DND-41 (cell line): ENCODE measurements around the gene MPPE1.

Experiments used
- EZH2 ChIP-seq: IDR thresholded peaks from 3 replicates; pipeline ENCODE4 v1.6.1; 2012; ENCODE audit warnings: borderline replicate concordance, low read depth, mild to moderate bottlenecking, moderate library complexity, low read length, inconsistent platforms; ENCODE audit not compliant: severe bottlenecking
- TF ChIP-seq, protein P1 (sequence below): IDR thresholded peaks from 2 replicates; pipeline ENCODE4 v1.5.1; 2012; ENCODE audit warnings: borderline replicate concordance, low read length, moderate library complexity, mild to moderate bottlenecking; ENCODE audit not compliant: poor library complexity, severe bottlenecking; ENCODE audit errors: extremely low read depth

DNA sequence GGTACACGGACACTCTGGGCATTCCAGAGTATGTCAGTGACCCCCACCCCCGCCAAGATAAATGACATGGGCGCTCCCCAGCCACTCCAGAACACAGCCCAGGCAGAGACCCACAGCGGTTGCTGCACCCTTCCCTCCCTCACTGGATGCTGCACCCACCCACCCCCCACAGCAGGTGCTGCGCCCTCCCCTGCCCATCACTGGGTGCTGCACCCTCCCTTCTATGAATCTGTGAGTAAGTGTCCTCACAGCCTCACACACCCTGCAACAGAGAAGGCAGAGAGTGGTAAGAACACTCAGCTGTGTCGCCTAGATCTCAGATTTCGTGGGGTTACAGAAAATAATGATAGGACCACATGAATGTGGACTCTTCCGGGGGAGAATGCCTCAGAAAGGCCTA, 33.4 kb downstream of the MPPE1 start:
- TF ChIP-seq, protein P1, sequence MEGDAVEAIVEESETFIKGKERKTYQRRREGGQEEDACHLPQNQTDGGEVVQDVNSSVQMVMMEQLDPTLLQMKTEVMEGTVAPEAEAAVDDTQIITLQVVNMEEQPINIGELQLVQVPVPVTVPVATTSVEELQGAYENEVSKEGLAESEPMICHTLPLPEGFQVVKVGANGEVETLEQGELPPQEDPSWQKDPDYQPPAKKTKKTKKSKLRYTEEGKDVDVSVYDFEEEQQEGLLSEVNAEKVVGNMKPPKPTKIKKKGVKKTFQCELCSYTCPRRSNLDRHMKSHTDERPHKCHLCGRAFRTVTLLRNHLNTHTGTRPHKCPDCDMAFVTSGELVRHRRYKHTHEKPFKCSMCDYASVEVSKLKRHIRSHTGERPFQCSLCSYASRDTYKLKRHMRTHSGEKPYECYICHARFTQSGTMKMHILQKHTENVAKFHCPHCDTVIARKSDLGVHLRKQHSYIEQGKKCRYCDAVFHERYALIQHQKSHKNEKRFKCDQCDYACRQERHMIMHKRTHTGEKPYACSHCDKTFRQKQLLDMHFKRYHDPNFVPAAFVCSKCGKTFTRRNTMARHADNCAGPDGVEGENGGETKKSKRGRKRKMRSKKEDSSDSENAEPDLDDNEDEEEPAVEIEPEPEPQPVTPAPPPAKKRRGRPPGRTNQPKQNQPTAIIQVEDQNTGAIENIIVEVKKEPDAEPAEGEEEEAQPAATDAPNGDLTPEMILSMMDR = no peak
- no peak for TF ChIP-seq EZH2
